Astrocyte (in vitro differentiated cells and primary cell): ENCODE results near the gene ITFG1.

Experiments
- CTCF ChIP-seq: IDR thresholded peaks from 2 replicates; pipeline ENCODE4 v1.5.1; 2011; ENCODE audit warnings: low read depth, mild to moderate bottlenecking, inconsistent platforms, low read length, moderate library complexity; ENCODE audit not compliant: insufficient read depth
- EZH2 ChIP-seq: IDR thresholded peaks from 2 replicates; pipeline ENCODE4 v1.6.1; 2012; ENCODE audit warnings: mild to moderate bottlenecking, low read length, inconsistent platforms; ENCODE audit not compliant: insufficient read depth

- TF ChIP-seq CTCF = no peak
- TF ChIP-seq EZH2 = no peak
Observed at GRCh38 chr16:47211218-47211617, 249.6 kb downstream of the ITFG1 start.
